ENCODE results near the gene SYNGR1. TPM values are rescaled to one million over a fixed set of nuclear protein-coding genes. Genes with fewer than 3 reads are reported as not detected.

Gene SYNGR1
- total RNA-seq, 1 donor from 2014 or later: 42.2 TPM

GRCh38 chr22:39383841-39384625 lies 34.2 kb downstream of the SYNGR1 start:
- TF ChIP-seq POLR2AphosphoS5 (IDR thresholded peaks at IDR 0.05; ENCODE audit: insufficient read depth in 1 of 2, low read depth in 1 of 2): no peak
- TF ChIP-seq, protein P1, sequence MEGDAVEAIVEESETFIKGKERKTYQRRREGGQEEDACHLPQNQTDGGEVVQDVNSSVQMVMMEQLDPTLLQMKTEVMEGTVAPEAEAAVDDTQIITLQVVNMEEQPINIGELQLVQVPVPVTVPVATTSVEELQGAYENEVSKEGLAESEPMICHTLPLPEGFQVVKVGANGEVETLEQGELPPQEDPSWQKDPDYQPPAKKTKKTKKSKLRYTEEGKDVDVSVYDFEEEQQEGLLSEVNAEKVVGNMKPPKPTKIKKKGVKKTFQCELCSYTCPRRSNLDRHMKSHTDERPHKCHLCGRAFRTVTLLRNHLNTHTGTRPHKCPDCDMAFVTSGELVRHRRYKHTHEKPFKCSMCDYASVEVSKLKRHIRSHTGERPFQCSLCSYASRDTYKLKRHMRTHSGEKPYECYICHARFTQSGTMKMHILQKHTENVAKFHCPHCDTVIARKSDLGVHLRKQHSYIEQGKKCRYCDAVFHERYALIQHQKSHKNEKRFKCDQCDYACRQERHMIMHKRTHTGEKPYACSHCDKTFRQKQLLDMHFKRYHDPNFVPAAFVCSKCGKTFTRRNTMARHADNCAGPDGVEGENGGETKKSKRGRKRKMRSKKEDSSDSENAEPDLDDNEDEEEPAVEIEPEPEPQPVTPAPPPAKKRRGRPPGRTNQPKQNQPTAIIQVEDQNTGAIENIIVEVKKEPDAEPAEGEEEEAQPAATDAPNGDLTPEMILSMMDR (IDR thresholded peaks at IDR 0.05): no peak
- no peak for TF ChIP-seq POLR2A (IDR thresholded peaks at IDR 0.05)

GRCh38 chr22:39384750-39385480 lies 35.1 kb downstream of the SYNGR1 start:
- intact Hi-C loops (cut with DNase I): no loop called here
- H3K27me3 ChIP-seq: no peaks in the 10 kb centered on the region

More at GRCh38 chr22:39383841-39384625, 34.2 kb downstream of the SYNGR1 start:
- no peak for DNase-seq (ENCODE audit: extremely low spot score in 2 of 2)
- Histone ChIP-seq H3K27me3 (no peaks in the 10 kb centered on the region), H3K4me3 (no peak overlapping the region), H3K27ac (no peak overlapping the region), H3K4me1 (peaks cover 9% of the 10 kb centered on the region), H3K36me3 (no peaks in the 10 kb centered on the region), H3K9me3 (no peaks in the 10 kb centered on the region)
- intact Hi-C loops (cut with DNase I): no loop called here

GRCh38 chr22:39388261-39389011 lies 38.6 kb downstream of the SYNGR1 start:
- intact Hi-C loops (cut with DNase I): no loop called here
- Histone ChIP-seq H3K27me3 (no peaks in the 10 kb centered on the region), H3K27ac (peak overlapping the region; percentile 66), H3K4me3 (peak overlapping the region; percentile 62 to 67), H3K4me1 (peaks cover 9% of the 10 kb centered on the region), H3K36me3 (no peaks in the 10 kb centered on the region), H3K9me3 (no peaks in the 10 kb centered on the region)
- no peak for DNase-seq (ENCODE audit: extremely low spot score in 2 of 2)
- TF ChIP-seq, protein P1 (IDR thresholded peaks at IDR 0.05): no peak
- TF ChIP-seq POLR2AphosphoS5 (IDR thresholded peaks at IDR 0.05; ENCODE audit: insufficient read depth in 1 of 2, low read depth in 1 of 2) (peak in 1 of 2 donors; percentile 56), POLR2A (IDR thresholded peaks at IDR 0.05) (no peak)

More at GRCh38 chr22:39384750-39385480, 35.1 kb downstream of the SYNGR1 start:
- no peaks in the 10 kb centered on the region for H3K9me3 ChIP-seq
- H3K4me3 ChIP-seq: no peak overlapping the region
- peaks cover 9% of the 10 kb centered on the region for H3K4me1 ChIP-seq
- no peak overlapping the region for H3K27ac ChIP-seq
- no peak for DNase-seq (ENCODE audit: extremely low spot score in 2 of 2)
- no peak for TF ChIP-seq POLR2A (IDR thresholded peaks at IDR 0.05)
- no peak for TF ChIP-seq POLR2AphosphoS5 (IDR thresholded peaks at IDR 0.05; ENCODE audit: insufficient read depth in 1 of 2, low read depth in 1 of 2)
- no peaks in the 10 kb centered on the region for H3K36me3 ChIP-seq

DNA sequence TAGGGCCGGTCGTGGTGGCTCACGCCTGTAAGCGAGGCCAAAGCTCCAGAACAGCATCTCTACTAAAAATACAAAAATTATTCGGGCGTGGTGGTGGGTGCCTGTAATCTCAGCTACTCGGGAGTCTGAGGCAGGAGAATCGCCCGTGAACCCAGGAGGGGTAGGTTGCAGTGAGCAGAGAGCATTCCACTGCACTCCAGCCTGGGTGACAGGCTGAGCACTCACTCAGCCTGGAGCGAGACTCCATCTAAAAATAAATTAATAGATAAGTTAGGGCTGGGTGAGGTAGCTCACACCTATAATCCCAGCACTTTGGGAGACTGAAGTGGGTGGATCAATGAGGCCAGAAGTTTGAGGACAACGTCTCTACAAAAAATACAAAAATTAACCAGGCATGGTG lies 39.6 kb downstream of the SYNGR1 start:
- H3K27ac ChIP-seq: no peak overlapping the region
- H3K4me1 ChIP-seq: peaks cover 9% of the 10 kb centered on the region
- no peaks in the 10 kb centered on the region for H3K27me3 ChIP-seq
- H3K36me3 ChIP-seq: no peaks in the 10 kb centered on the region
- no peak for DNase-seq (ENCODE audit: extremely low spot score in 2 of 2)
- H3K4me3 ChIP-seq: no peak overlapping the region
- H3K9me3 ChIP-seq: no peaks in the 10 kb centered on the region
- TF ChIP-seq POLR2A (IDR thresholded peaks at IDR 0.05) (no peak), POLR2AphosphoS5 (IDR thresholded peaks at IDR 0.05; ENCODE audit: insufficient read depth in 1 of 2, low read depth in 1 of 2) (no peak)
- intact Hi-C loops (cut with DNase I): no loop called here

DNA sequence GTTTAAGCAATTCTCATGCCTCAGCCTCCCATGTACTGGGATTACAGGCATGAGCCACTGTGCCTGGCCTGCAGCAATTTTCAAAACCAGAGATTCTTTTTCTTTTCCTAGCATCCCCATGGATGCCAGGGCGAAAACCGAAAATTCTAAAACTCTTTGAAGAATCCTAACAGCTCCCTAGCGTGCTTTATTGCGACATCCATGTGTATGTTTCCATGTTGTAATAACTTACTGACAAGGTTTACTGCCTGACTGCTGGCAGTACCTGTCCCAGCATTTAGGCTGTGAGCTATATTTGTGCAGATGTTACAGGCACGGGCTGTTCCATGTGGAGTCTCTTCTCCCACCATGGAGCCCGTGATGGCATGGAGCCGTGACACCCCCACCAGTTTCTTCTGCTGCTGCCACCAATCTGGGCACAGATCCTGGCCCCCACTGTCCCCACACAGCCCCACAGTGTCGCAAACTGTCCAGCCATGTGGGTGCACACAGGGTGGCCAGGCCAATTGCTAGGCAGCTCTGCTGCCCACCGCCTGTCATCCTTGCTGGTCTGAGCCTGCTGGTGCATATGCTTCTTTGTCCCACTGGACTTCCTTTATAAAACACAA lies 42.7 kb downstream of the SYNGR1 start:
- no peak overlapping the region for H3K27ac ChIP-seq
- H3K4me3 ChIP-seq: no peak overlapping the region
- no peaks in the 10 kb centered on the region for H3K9me3 ChIP-seq
- H3K4me1 ChIP-seq: peaks cover 9% of the 10 kb centered on the region
- no peak for DNase-seq (ENCODE audit: extremely low spot score in 2 of 2)
- no peaks in the 10 kb centered on the region for H3K27me3 ChIP-seq
- intact Hi-C loops (cut with DNase I): loop anchor here (5.0 to 10.0 kb wide), 2 partner anchors 68 to 640 kb away; no protein-coding TSS in a partner anchor
- no peaks in the 10 kb centered on the region for H3K36me3 ChIP-seq
- TF ChIP-seq POLR2A (IDR thresholded peaks at IDR 0.05) (no peak), POLR2AphosphoS5 (IDR thresholded peaks at IDR 0.05; ENCODE audit: insufficient read depth in 1 of 2, low read depth in 1 of 2) (no peak)
- TF ChIP-seq, protein P1 (IDR thresholded peaks at IDR 0.05): no peak
